ENCODE data around the gene WDR43.
"Not testable (repeated sequence)": the region's sequence is repeated elsewhere in the genome, so short reads cannot be mapped to it uniquely, and the experiment has no call there.

The WDR43 gene

DNA sequence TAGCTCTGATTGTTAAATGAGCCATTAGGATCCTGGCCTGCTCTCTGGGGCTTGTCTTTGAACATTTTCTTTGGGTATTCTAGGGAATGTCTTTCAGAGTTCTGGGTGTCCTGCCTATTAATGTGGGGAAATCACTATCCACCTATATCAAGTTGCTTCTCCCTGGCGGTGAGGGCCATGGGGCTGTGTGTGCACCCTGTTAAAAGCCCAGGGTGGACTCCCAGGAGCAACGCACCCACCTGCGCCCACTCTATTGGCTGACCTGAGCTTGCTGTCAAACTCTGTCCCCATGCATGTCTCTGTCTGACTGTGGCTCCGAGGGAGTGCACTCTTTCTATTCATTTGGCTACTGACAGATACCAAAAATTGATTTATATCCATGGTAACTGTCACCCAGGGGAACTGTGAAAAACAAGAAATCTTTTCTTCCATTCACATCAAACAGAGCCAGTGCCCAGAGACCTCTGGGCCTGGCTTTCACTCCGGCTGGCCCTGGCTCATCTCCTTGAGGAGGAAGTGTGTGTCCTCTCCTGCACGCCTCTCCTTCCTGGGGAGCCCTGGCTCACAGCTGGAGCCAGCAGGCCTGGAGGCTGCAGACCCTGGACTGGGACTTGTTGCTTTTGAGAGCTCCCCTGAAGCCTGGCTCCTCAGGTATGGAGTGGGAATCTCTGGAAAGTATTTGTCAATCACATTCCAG is 76.1 kb downstream of the WDR43 start:
- DNase-seq (ENCODE audit: low read depth): no peak

DNA sequence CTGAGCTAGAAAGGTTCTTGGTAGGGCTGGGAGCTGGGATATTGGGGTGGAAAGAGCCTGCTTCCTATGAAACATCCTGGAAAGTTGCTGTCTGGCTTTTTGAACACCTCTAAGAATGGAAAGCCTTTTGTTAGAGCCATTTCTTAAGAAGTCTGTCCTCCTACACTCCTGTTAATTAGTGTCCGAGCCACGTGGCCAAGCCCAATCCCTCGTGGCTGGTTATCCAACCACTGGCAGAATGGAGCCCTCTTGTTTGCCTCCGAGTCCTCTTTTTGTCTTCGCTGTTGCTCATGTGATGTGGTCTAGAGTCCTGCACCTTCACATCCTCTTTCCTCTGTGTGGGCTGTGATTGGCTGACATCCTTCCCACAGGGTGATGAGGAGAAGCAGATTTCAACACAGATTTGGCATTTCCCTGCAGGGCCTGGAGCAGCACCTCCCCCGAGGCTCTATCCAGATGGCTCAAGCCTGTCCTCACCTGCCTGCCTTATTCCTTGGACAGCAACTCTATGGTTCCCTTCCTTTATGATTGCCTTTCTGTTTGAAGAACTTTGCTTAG is 78.4 kb downstream of the WDR43 start:
- DNase-seq (ENCODE audit: low read depth): no peak

DNA sequence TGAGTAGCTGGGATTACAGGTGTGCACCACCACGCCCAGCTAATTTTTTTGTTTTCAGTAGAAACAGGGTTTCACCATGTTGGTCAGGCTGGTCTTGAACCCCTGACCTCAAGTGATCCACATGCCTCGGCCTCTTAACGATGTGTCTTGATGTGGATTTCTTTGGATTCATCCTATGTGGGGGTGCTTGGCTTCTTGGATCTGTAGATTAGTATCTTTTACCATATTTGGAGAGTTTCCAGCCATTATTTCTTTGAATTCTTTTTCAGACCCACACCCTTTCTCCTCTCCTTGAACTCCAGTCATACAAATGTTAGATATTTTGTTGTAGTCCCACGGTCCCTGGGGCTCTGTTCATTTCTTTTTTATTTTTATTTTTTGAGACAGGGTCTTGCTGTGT is 79.8 kb downstream of the WDR43 start:
- DNase-seq (ENCODE audit: low read depth): no peak

DNA sequence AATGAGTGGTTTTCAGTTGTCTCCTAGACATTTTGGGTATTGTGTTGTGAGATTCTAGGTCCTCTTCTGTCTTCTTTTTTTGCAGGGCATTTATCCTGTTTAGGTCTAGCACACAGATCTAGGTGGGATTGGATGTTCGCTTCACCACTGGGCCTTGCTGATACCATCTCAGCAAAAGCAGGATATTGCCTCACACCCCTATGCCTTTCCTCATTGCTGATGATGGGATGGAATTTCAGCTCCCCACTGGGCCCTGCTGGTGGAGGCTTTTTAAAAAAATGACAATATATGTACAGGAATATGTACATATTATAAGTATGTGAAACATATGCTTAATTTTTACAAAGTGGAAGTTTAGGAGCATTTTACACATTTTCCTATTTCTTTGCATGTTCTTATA is 81.2 kb downstream of the WDR43 start:
- DNase-seq (ENCODE audit: low read depth): no peak

DNA sequence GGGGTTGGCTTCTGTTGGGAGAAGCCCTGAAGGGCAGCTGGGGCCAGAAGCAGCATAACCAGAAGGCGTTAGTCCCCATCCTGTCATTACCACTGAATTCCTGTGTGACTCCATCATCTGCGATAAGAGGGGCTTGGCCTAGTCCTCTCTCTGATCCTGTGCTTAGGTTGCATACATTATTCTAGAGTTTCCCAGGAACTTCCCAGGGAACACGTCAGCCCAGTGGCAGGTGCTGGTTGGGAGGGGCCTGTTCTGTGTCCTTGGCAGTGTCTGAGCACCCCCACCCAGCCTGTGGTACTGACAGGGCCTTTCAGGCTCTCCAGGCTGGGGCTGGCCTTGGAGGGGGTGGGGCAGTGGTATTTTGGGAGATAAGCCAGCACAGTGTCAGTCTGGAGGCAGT is 82.1 kb downstream of the WDR43 start:
- DNase-seq (ENCODE audit: low read depth): no peak

DNA sequence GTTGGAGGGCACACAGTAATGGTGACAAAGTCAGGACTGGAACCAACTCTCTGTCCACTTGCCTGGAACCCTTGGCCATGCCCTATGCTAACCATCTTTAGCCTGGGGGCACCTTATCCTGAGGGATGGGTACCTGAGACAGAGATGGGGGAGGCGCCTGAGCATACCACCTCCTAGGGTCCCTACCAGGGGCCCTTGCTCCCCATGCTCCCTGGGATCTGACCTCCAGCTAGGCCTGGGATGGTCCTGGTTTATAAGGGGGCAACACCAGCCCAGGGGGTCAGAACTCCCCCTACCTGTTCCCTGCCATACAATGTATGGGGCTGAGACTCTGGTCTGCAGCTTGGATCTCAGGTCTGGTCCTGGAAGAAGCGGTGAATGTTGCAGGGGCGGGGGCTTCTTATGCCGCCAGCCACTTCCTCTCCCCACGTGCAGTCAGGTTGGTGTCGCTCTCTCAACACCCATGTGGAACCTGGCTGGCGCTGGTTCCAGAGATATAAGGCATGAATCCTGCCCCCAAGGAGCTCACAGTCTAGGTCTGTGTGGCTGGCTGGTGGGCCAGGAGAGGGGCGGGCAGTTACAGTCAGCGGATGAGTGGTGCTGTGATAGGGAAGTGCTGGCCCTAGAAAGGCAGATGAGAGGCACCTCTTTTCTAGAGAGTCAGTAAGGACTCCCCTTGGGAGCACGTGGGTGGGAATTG is 82.9 kb downstream of the WDR43 start:
- DNase-seq (ENCODE audit: low read depth): no peak

DNA sequence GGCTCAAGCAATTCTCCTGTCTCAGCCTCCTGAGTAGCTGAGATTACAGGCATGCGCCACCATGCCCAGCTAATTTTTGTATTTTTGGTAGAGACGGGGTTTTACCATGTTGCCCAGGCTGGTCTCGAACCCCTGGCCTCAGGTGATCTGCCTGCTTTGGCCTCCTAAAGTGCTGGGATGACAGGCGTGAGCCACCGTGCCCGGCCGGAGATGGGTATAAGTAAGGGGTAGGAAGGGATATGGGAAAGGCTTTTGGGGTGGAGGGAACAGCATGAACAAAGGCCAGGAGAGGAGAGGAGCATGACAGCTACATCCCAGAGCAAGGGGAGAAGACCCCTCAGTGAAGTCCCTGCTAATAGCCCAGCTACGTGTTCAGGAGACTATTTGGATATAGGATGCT is 83.5 kb downstream of the WDR43 start:
- DNase-seq (ENCODE audit: low read depth): not testable (repeated sequence)

DNA sequence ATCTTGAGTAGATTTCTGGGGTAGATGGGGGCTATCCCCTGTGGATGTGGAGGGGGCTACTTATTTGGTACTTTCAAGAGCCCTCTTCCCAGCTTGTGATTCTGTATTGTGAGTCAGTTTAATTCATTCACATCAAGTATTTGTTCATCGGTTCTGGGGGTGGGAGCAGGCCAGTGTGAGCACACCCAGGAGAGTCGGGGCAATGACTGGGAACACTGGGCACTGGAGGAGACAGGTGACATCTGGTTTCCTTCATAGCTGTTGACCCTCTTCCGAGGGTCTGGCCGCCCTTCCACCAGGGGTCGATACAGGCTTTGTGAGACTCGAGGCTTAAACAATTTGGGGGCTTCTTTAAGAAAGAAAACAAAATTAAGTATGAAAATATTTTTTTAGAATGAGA is 84.1 kb downstream of the WDR43 start:
- DNase-seq (ENCODE audit: low read depth): no peak

DNA sequence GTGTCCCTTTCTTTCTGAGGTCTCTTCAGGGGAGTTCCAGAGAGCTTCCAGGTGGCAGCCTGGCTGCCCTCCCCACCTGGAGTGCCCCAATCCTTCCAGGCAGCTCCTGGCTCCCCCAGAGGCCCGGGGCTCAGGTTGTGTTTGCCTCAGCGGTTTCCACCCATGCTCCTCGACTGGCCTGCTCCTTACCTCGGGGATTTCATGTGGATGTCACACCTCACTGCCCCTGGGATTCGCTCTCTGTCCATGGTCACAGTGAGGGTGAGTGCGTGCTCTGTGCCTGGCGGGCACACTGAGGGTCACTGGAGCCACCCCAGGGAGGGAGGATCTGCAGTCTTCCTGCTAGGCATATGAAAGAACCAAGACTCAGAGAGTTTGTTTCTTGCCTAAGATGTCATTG is 84.6 kb downstream of the WDR43 start:
- DNase-seq (ENCODE audit: low read depth): no peak

DNA sequence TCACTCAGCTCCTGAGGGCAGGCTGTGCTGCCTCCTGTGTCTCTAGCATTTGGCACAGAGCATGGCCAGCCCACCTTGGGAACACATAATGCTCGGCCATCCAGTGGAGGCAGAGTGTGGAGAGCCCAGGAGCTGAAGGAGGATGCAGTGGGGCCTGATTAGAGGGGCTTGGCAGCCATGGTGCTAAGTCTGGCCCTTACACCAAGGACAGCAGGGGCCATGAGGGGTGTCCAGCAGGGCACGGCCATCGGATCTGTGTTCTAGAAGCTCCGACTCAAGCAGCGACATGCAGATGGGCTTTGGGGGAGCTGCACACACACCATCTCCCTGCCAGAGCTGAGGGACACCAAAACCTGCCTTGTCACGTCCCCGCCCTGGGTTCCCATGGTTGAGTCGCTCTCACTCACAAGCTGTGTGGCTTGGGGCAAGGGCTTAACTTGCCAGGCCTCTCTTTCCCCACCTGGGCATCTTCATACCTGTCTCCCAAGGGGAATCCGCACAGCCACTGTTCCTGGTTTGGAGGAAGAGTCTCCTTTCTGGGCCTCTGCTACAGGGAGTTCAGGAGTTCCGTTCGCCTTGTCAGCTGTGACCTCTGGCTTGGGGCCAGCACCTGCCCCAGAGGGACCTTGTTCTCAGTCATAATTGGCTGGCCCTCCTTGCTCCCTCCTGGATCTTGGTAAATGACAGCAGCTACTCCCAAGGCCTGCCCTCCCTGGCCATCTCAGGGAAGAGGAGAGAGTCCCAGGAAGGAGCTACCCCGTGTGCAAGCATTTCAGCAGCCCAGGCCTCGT is 85.3 kb downstream of the WDR43 start:
- no peak for DNase-seq (ENCODE audit: low read depth)

DNA sequence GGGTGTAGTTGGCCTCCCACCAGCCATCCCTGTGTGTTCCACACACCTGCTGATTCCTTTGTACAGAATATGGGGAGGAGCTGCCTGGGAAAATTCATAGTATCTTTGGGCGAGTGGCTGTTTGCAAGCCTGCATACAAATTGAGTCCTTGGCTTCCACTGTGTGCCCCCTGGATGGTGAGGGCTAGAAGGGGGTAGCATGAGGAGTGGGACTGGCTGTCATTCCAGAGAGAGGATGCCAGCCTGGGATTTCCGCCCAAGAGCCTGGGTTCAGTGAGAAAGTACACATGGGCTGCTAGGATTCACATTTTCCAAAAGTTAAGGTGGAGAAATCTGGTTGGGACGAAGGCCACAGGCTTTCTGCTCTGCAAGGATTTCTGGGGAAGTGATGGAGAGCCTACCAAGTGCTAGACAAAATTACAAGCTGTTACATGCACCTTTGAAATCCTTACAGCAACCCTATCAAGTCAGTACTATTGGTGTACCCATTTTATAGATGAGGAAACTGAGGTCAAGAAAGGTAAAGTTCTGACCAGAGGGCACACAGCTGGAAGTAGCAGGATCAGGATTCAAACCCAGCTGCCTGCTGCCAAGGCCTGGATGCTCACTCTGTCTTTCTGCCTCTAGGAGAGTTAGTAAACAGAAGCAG is 86.0 kb downstream of the WDR43 start:
- no peak for DNase-seq (ENCODE audit: low read depth)

DNA sequence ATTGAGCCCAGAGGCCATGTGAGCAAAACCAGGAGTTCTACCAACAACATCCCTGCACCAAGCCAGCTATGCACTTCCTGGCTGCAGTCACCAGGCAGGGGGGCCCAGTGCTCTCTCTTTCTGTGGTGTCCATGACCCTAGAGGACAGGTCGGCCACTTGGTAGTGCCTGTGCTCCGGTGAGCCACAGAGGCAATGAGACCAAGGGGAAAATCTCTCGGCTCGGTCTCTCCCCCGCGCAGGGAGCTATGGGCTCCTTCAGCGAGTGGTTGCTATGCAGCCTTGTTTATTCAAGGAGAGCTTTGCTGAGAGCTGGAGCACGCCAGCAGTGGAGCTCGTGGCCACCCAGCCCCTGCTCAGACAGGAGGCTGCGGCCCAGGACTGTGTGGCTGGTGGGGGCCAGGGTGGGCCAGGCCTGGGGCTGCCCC is 86.6 kb downstream of the WDR43 start, which contains the start of gene TOGARAM2:
Gene TOGARAM2, plus strand, starts transcription at position 283 of the 426 bp plus-strand sequence. CDS start 13,537 bp downstream, outside the sequence.
- DNase-seq (ENCODE audit: low read depth): no peak

DNA sequence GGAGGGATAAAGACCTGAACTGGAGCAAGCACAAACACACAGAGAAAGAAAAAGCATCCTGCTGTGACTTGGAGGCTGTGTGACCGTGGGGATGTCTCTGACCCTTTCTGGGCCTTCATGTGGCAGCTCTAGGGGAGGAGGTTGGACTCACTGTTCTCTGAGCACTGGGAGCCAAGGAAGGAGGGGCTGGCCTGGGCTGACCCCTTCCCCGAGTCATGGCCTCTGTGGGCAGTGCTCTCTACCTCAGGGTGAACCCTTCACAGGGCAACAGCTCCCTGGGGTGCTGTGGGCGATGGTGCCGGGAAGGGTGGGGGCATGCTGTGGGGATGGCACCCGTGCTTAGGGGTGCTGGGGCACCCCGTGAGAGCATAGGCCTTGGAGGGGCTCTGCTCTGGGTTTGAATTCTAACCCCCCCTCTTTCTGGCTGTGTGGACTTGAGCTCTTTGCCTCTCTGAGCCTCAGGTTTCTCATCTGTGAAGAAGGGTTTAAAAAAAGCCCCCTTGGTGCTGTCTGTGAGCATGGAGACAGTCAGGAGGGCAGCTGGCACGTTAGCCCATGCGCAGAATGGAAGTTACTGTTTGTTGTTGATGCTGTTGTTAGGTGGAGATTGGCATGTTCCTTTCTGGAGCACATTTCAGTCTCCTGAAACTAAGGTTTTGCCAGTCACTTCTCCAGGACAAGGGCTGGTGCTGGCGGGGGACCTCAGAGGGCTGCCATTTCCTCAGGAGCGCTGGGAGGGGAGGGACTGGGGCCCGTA is 87.3 kb downstream of the WDR43 start:
- no peak for DNase-seq (ENCODE audit: low read depth)

DNA sequence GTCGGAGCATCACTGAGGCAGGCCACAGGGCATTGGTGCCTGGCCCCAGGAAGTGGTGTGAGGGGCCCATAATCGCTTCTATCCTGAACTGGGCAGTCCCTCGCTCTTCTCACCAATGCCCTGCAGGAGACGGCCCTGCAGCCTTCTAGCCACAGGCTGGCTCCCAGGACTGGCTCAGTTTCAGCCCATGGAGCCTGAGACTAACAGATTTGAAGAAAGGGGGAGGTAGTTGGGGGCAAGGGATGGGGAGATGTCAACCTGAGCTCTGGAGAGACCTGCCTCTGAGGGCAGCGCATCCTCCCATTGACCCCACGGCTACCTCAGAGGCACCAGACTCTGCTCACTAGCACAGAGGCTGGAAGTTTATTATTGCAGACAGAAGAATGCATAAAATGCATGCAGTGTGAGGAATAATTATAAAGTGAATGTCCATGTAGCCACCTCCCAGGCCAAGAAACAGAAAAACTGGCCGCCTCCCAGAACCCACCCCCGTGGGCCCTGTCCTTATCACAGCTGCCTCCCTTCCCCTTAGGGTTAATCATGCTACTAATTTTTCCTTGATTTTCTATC is 88.0 kb downstream of the WDR43 start:
- DNase-seq (ENCODE audit: low read depth): no peak

DNA sequence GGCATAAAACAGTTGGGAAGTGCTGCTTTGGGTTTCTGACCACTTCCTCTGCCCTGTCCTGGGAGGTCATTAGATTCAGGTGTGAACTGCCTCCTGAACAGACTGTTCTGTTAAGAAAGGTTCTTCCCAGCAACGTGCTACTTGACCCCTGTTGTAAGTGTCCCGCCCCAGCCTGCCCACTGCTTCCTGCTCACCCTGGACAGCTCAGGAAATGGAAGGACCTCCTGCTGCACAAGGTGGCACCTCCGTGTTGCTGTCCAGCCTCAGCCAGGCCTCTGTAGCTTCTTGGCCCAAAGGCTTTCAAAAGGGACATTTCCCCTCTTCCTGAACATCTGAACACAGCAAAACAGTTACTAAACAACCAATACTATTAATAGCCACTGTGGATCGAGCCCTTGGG is 92.0 kb downstream of the WDR43 start:
- DNase-seq (ENCODE audit: low read depth): no peak

DNA sequence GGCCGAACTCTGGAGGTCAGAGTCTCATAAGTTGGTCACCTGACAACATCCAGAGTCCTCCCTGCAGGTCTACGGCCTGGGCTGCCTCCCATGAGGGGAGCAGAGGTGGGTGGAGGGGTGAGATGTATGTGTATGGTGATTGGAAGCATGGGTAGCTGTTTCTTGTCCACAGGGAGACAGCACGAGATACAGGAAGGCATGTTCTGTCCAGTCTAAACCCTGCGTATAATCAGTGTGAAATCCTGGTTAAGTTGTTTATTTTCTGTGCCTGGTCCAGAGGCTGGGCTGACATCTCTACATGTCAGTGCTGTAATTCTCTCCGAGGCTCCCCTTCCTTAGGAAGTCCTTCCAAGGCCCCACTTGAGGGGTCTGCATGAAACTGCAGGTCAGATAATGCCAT is 95.5 kb downstream of the WDR43 start:
- DNase-seq (ENCODE audit: low read depth): no peak

DNA sequence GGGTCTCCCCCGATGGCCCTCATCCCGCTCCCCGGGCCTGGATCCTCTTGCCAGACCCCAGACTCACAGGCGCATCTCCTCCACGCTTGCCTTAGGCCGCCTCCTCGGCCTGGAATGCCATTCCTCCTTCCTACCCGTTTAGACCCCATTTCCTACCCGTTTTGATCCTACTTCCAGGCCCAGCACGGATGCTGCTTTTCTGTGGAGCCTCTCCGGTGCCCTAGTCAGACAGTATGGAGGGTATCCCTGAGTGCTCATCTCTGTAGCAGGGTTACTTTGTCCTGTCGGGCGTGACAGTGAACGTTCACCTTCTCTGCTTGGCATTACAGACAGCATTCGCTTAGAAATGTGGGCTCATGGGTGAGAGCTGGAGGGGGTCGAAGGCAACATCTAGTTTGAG is 96.0 kb downstream of the WDR43 start:
- no peak for DNase-seq (ENCODE audit: low read depth)

DNA sequence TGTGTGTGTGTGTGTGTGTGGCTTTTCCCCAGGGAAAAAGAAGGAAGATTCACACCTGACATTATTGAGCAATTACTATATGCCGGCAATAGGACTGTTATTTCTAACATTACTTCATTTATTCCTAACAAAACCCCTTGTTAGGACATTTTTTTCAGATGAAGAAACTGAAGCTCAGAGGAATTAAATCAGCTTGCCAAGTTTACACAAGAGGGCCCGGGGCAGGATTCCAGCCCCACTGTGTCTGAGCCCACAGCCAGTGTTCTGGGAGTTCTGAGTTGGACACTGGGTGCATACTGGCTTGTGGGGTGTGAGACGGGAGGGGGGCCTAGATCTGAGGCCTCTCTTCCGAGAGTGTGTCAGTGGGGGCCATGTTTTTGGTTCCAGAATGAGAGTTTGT is 96.6 kb downstream of the WDR43 start:
- no peak for DNase-seq (ENCODE audit: low read depth)

DNA sequence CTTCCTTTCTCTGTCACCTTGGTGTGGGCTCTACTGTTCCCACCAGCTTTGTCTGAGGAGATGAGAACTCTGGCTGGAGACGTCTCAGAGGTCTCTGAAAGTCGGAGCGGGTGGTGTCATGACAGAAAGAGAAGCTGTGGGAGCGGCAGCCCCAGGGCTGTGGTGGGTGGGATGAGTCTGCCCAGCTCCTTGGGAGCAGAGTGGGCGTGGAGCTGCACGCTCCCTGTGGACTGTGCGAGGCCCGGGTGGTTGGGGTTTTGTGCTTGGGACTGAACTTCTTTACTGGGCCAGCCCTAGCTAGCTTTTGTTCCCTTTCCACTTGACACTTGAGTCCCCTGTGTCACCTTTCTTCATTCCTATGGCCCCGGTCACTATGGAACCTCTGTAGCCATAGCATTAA is 97.0 kb downstream of the WDR43 start:
- no peak for DNase-seq (ENCODE audit: low read depth)

DNA sequence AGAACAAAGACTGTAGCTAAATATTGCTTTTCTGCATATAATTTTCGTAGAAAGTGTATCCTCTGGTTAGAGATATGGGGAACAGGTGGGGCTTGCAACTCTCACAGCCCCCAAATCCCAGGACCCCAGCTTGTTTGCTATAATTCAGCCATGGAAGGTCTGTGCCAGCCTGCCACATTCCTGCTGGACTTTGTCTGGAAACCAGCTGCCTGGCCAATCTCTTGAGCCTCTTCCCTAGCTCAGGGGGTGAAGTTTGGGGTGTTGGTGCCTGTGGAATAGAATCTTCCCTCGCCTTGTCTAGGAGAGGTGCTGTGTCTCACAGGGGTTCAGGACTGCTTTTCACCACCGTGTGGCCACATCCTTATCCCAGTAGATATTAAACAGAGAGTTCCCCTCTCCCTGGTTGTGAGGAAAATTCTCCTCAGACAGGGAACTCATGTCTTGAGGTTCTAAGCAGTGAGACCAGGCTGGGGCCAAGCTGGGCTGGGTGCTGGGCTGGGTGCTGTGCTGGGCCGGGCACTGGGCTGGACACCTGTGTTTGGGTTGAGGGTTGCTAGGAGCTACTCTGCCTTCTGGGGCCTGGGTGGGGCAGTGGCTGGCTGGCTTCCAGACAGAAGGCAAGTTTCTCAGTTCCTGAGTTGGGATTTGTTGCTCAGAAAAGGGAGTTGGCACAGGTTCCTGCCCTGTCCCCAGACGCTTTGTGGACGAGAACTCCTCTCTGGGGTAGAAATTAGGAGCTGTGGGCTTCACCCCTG is 98.9 kb downstream of the WDR43 start:
- DNase-seq (ENCODE audit: low read depth): no peak

All from activated gamma-delta T cell treated with anti-CD3 and anti-CD28 coated beads, Interleukin-2, amount 50 U/mL, for 16 hours (primary cell).